CD14-positive monocyte (primary cell): Measurements from ENCODE around the gene MARS1. TPM values are rescaled to one million over a fixed set of nuclear protein-coding genes. Genes with fewer than 3 reads are reported as not detected.
"Not testable (repeated sequence)": the region's sequence is repeated elsewhere in the genome, so short reads cannot be mapped to it uniquely, and the experiment has no call there.

ENCODE experiments used
- DNase-seq, 3 donors: peaks; one replicate each; pipeline ENCODE4 v3.0.0-alpha.2; 2011 to 2022
- H2AFZ ChIP-seq: 2 replicates; pipeline ENCODE4 v1.6.0; 2012; ENCODE audit warnings: mild to moderate bottlenecking, low read depth, low read length, inconsistent platforms; ENCODE audit not compliant: insufficient read depth, poor library complexity, severe bottlenecking
- H3K27ac ChIP-seq, 2 donors: 1 replicate in 1 of 2; 2 replicates in 1 of 2; pipeline ENCODE4 v1.5.1; 2012 to 2013; ENCODE audit warnings: low read length in 2 of 2, control low read depth in 1 of 2, inconsistent platforms in 1 of 2, low read depth in 1 of 2, mild to moderate bottlenecking in 1 of 2
- H3K27me3 ChIP-seq, 2 donors: one replicate each; pipeline versions ENCODE4 v1.6.0 to v1.6.1; 2011 to 2013; ENCODE audit warnings: low read length in 2 of 2; ENCODE audit not compliant: control insufficient read depth in 2 of 2, insufficient read depth in 2 of 2
- H3K36me3 ChIP-seq, 2 donors: replicated peaks in 1 of 2; 1 replicate in 1 of 2; 2 replicates in 1 of 2; pipeline versions ENCODE4 v1.5.1 to v1.6.1; 2012 to 2013; ENCODE audit warnings: low read length in 2 of 2, control low read depth in 1 of 2, inconsistent platforms in 1 of 2, mild to moderate bottlenecking in 1 of 2; ENCODE audit not compliant: insufficient read depth in 2 of 2, control insufficient read depth in 1 of 2
- H3K4me1 ChIP-seq, 2 donors: 1 replicate in 1 of 2; 2 replicates in 1 of 2; pipeline versions ENCODE4 v1.5.1 to v1.6.1; 2012 to 2013; ENCODE audit warnings: low read length in 2 of 2, control low read depth in 1 of 2, inconsistent platforms in 1 of 2, mild to moderate bottlenecking in 1 of 2, moderate library complexity in 1 of 2; ENCODE audit not compliant: insufficient read depth in 2 of 2, control insufficient read depth in 1 of 2
- H3K4me2 ChIP-seq: replicated peaks from 2 replicates; pipeline ENCODE3; 2012; ENCODE audit warnings: low read length, moderate library complexity, mild to moderate bottlenecking; ENCODE audit not compliant: poor library complexity, severe bottlenecking; ENCODE audit errors: extremely low read depth
- H3K4me3 ChIP-seq, 3 experiments: fragments of 200-600 bp in 1 of 3; sonication (generic) in 1 of 3; replicated peaks in 1 of 3; 1 replicate in 2 of 3; 2 replicates in 1 of 3; pipeline ENCODE4 v1.5.1; 2011 to 2013; ENCODE audit warnings: low read length in 3 of 3, mild to moderate bottlenecking in 3 of 3, control low read depth in 2 of 3, low read depth in 2 of 3, inconsistent platforms in 1 of 3, moderate library complexity in 1 of 3
- H3K79me2 ChIP-seq: 2 replicates; pipeline ENCODE4 v1.6.0; 2012; ENCODE audit warnings: mild to moderate bottlenecking, control low read depth, inconsistent platforms, low read length, moderate library complexity; ENCODE audit not compliant: insufficient read depth
- H3K9ac ChIP-seq: 2 replicates; pipeline ENCODE4 v1.6.0; 2017; ENCODE audit warnings: low read length, mild to moderate bottlenecking; ENCODE audit not compliant: insufficient read depth, poor library complexity, severe bottlenecking
- H3K9me3 ChIP-seq, 2 donors: replicated peaks in 1 of 2; 1 replicate in 1 of 2; 2 replicates in 1 of 2; pipeline versions ENCODE4 v1.5.1 to v1.6.1; 2012 to 2013; ENCODE audit warnings: low read length in 2 of 2, control low read depth in 1 of 2; ENCODE audit not compliant: control insufficient read depth in 1 of 2, insufficient read depth in 1 of 2
- H4K20me1 ChIP-seq: 2 replicates; pipeline ENCODE4 v1.6.0; 2012; ENCODE audit warnings: mild to moderate bottlenecking, low read length, control low read depth, moderate library complexity; ENCODE audit not compliant: insufficient read depth
- H3K27ac Mint-ChIP-seq, 7 donors: one replicate each; pipeline ENCODE4 v1.8.0; 2020; ENCODE audit warnings: mild to moderate bottlenecking in 7 of 7, mixed read lengths in 7 of 7, moderate library complexity in 6 of 7, inconsistent platforms in 2 of 7
- H3K27me3 Mint-ChIP-seq, 3 donors: one replicate each; pipeline ENCODE4 v1.8.0; 2021 to 2022; ENCODE audit warnings: low read depth in 3 of 3, mild to moderate bottlenecking in 3 of 3, mixed read lengths in 3 of 3, moderate library complexity in 3 of 3, inconsistent platforms in 1 of 3
- H3K36me3 Mint-ChIP-seq, 2 donors: one replicate each; pipeline ENCODE4 v1.8.0; 2020; ENCODE audit warnings: mixed read lengths in 2 of 2, inconsistent platforms in 1 of 2, mild to moderate bottlenecking in 1 of 2
- H3K4me1 Mint-ChIP-seq: one replicate; pipeline ENCODE4 v1.8.0; 2020; ENCODE audit warnings: mild to moderate bottlenecking, mixed read lengths
- H3K4me3 Mint-ChIP-seq, 2 donors: one replicate each; pipeline ENCODE4 v1.8.0; 2020; ENCODE audit warnings: mild to moderate bottlenecking in 2 of 2, mixed read lengths in 2 of 2, moderate library complexity in 1 of 2
- H3K9me3 Mint-ChIP-seq, 7 donors: one replicate each; pipeline ENCODE4 v1.8.0; 2020 to 2022; ENCODE audit warnings: mixed read lengths in 7 of 7, mild to moderate bottlenecking in 6 of 7, moderate library complexity in 6 of 7, inconsistent platforms in 2 of 7
- WGBS: methylation state at CpG from one replicate; pipeline ENCODE4 v1.1.5; 2013; ENCODE audit warnings: missing lambda C conversion rate; ENCODE audit not compliant: insufficient coverage; 5-methylcytosine and 5-hydroxymethylcytosine counted together
- intact Hi-C, 2 donors: fragments of 100-400 bp; cut with micrococcal nuclease; formaldehyde crosslinking; loops; one replicate each; pipeline versions ENCODE4 v1.15.0 to v1.15.1; 2023
- polyA plus RNA-seq, 3 donors: library from polyadenylated mRNA; depleted of rRNA in 1 of 3; unstranded in 2 of 3; stranded (reverse) in 1 of 3; fragments of 300-500 nt in 2 of 3; fragments of >200 nt in 1 of 3; fragmentation: Illumina TruSeq in 2 of 3; gene quantifications; 1 replicate in 2 of 3; 2 replicates in 1 of 3; pipeline ENCODE4 v1.2.3, GENCODE V29; 2012 to 2021
- TF ChIP-seq, protein P1 (sequence below): fragments of 200-600 bp; IDR thresholded peaks from one replicate; pipeline ENCODE4 v1.8.0; 2022; ENCODE audit warnings: antibody characterized with exemption, mild to moderate bottlenecking

Gene MARS1
- polyA plus RNA-seq, 3 donors, result 63.5 to 164 (median 79.8) TPM

- peaks cover 29% of the 10 kb centered on the region for H3K79me2 ChIP-seq
- H3K27me3 ChIP-seq, intact Hi-C loops, H3K9ac ChIP-seq, H2AFZ ChIP-seq, H3K4me2 ChIP-seq, H3K4me3 Mint-ChIP-seq, H3K9me3 ChIP-seq, H3K4me3 ChIP-seq, H3K27ac ChIP-seq, H3K9me3 Mint-ChIP-seq, H3K27me3 Mint-ChIP-seq, DNase-seq: not testable (repeated sequence)
- peaks cover 48% of the 10 kb centered on the region for H4K20me1 ChIP-seq
- Mint-ChIP-seq H3K4me1 (peaks cover 17% of the 10 kb centered on the region), H3K36me3 (peaks cover 81 to 90% of the 10 kb centered on the region in 2 donors), H3K27ac (peak overlapping the region in 2 of 7 donors; percentile 37 to 46)
- WGBS, result 94% methylated on average over 4 of the region's 9 CpGs
- H3K36me3 ChIP-seq, result peaks cover 72 to 90% of the 10 kb centered on the region in 2 donors
- H3K4me1 ChIP-seq, result peaks cover 14% of the 10 kb centered on the region in 2 donors
Observed at GRCh38 chr12:57514246-57514645, 26.4 kb downstream of the MARS1 start.

GRCh38 chr12:57514720-57515407 is 27.0 kb downstream of the MARS1 start:
- Histone ChIP-seq H2AFZ (no peak overlapping the region), H4K20me1 (peaks cover 54% of the 10 kb centered on the region), H3K4me1 (peaks cover 19 to 20% of the 10 kb centered on the region in 2 donors), H3K4me3 (no peak overlapping the region), H3K79me2 (peaks cover 35% of the 10 kb centered on the region), H3K9me3 (no peaks in the 10 kb centered on the region), H3K27me3 (no peaks in the 10 kb centered on the region), H3K27ac (peak overlapping the region in 1 of 2 donors; percentile 56), H3K36me3 (peaks cover 68 to 83% of the 10 kb centered on the region in 2 donors), H3K4me2 (no peak overlapping the region), H3K9ac (no peak overlapping the region)
- H3K27ac Mint-ChIP-seq, result peak overlapping the region in 3 of 7 donors; percentile 28 to 60 (median 46)
- H3K4me3 Mint-ChIP-seq, result no peak overlapping the region
- intact Hi-C loops, result no loop called here
- peaks cover 79 to 86% of the 10 kb centered on the region in 2 donors for H3K36me3 Mint-ChIP-seq
- WGBS, result 91% methylated on average over 4 of the region's 9 CpGs
- peaks cover 0 to 1% (median 0%) of the 10 kb centered on the region in 7 donors for H3K9me3 Mint-ChIP-seq
- no peak for DNase-seq
- TF ChIP-seq, protein P1, sequence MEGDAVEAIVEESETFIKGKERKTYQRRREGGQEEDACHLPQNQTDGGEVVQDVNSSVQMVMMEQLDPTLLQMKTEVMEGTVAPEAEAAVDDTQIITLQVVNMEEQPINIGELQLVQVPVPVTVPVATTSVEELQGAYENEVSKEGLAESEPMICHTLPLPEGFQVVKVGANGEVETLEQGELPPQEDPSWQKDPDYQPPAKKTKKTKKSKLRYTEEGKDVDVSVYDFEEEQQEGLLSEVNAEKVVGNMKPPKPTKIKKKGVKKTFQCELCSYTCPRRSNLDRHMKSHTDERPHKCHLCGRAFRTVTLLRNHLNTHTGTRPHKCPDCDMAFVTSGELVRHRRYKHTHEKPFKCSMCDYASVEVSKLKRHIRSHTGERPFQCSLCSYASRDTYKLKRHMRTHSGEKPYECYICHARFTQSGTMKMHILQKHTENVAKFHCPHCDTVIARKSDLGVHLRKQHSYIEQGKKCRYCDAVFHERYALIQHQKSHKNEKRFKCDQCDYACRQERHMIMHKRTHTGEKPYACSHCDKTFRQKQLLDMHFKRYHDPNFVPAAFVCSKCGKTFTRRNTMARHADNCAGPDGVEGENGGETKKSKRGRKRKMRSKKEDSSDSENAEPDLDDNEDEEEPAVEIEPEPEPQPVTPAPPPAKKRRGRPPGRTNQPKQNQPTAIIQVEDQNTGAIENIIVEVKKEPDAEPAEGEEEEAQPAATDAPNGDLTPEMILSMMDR, result no peak
- H3K27me3 Mint-ChIP-seq, result peaks cover 0 to 1% (median 0%) of the 10 kb centered on the region in 3 donors
- peaks cover 19% of the 10 kb centered on the region for H3K4me1 Mint-ChIP-seq
